HG02884 (cell line): ENCODE measurements around the gene KRTAP10-2.
"Not testable (repeated sequence)": the region's sequence is repeated elsewhere in the genome, so short reads cannot be mapped to it uniquely, and the experiment has no call there.

ENCODE experiments used
- ATAC-seq: cut with Tn5 transposase; IDR thresholded peaks from one replicate; pipeline ENCODE4 v1.9.1; 2021; ENCODE audit warnings: mild to moderate bottlenecking, moderate library complexity; ENCODE audit not compliant: unreplicated experiment

KRTAP10-2 gene

DNA sequence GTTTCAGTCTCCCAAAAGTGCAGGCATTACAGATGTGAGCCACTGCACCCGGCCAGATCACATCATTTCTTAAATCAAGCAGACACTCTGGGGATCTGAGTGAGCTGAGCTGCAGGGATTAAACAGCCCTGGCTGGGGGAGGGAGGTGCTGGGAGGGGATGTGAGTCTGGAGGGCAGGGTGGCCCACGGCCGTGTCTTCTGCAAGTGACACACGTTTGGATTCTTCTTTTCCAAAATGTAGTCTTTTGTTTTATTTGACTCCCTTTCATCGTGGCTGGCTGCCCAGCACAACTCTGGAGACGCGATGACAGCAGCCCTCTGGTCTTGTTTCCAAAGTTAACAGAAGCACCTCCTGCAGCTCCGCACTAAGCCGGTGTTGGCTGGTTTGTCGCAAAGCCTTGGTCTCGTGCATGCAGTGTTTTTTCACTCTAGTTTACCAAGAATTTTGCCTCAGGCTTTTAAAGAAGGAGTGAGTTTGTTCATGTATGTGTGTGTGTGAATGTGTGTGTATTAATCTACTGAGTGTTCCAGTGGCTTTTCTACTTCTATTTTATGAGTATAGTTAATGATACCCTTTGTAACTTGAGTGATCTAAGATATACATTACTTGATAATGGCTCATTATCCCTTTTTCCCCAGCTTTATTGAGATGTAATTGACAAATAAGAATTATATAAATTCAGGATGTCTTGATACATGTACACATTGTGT, 31.9 kb upstream of the KRTAP10-2 start:
- no peak for ATAC-seq

DNA sequence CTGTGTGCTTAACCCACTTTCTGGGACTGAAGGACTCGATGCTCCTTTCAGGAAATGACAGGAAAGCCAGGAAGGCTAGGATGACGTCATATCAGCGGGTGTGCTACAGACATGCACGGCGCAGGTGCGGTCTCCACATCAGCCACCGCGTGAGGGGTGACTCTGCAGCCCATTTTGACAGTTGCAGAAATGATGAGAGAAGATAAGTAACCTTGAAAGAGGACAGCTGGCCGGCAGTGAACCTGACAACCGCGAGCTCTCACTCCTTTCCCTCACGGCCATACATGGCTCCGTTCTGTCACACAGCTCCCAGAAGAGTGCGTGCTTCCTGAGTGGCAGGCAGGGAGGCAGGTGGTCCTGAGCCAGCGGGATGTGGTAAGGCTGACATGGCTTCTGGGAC, 30.8 kb upstream of the KRTAP10-2 start:
- ATAC-seq: no peak

DNA sequence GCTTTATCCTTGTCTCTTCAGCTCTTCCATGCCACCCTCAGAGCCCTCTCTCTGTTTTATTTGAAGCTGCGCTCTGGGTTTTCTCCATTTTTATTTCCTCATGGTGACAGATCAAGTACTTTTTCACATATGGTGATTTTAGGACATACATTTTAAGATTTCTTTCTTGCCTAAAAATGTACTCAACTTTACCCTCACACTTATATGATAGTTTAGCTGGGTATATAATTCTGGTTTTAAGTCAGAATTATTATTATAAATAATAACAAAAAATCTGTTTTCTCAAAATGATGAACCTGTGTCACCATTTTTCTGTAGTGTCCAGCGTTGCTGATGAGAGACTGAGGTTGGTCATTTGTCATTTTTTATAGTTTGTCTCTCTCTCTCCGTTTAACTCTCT, 29.9 kb upstream of the KRTAP10-2 start:
- no peak for ATAC-seq

DNA sequence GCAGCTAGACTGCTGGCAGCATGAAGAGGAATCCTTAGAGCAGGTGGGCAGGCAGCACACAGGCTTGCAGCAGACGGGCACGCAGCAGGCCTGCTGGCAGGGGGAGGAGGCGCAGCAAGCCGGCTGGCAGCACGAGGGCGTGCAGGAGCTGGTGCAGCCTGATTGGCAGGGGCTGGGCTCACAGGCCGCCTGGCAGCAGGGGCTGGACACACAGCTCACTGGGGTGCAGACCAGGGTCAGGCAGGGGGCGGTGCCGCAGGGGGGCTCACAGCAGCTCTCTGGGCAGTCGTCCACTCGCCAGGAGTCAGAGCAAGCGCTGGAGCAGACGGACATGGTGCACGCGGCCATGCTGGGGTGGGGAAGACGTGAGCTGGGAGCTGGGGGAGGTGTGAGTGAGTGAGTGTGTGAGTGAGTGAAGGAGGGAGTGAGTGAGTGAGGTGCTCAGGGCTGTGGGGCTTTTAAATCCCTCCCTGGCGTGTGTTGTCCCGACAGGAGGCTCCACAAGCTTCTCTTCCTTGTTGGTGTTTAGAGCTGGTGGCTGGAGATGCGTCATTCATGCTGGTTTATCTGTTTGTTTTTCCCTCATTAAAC, 29.0 kb upstream of the KRTAP10-2 start, which contains the start of gene KRTAP10-5:
KRTAP10-5 (minus strand) TSS at position 374 of the 591 bp plus-strand sequence; CDS start at position 348, 26 bp downstream.
- ATAC-seq: not testable (repeated sequence)

DNA sequence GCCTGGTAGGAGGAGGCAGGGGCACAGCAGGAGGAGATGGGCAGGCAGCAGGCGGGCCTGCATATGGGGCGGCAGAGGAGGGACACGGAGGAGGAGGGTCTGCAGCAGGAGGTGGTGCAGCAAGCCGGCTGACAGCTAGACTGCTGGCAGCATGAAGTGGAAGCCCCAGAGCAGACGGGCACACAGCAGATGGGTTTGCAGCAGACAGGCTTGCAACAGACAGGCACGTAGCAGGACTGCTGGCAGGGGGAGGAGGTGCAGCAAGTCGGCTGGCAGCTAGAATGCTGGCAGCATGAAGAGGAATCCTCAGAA, 28.5 kb upstream of the KRTAP10-2 start:
- no peak for ATAC-seq

DNA sequence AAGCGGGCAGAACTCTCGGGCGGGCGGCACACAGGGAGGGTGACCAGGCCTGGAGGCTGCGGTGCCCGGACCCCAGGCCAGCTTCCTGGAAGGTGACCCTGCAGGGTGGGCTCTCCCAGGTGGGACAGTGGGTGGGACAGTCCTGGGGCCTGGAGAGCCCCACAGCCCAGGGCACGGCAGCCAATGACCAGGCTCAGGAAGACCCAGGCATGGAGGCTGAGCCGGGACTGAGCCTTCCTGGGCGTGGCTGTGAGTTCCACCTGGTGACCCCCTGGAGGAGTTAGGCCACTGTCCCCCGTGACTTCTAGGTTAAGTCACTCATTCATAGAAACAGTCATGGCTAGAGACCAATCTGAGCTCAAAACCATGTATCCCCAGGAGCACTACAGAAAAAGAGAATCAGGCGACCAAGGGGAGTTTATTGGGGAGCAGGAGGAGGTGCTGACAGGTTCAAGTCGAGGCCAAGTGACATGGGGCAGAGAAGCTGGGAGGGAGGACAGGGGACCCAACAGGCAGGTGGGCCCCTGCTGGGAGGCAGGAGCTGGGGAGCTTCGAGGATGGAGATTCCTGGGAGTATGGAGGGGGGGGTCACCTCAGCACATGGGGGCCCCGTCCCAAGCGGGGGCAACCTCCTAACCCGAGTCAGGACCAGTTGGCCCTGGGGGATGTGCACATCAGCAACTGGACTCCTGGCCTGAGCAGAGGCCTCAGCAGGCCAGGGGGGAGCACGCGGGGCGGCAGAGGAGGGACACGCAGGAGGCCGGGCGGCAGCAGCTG, 27.9 kb upstream of the KRTAP10-2 start:
- no peak for ATAC-seq

DNA sequence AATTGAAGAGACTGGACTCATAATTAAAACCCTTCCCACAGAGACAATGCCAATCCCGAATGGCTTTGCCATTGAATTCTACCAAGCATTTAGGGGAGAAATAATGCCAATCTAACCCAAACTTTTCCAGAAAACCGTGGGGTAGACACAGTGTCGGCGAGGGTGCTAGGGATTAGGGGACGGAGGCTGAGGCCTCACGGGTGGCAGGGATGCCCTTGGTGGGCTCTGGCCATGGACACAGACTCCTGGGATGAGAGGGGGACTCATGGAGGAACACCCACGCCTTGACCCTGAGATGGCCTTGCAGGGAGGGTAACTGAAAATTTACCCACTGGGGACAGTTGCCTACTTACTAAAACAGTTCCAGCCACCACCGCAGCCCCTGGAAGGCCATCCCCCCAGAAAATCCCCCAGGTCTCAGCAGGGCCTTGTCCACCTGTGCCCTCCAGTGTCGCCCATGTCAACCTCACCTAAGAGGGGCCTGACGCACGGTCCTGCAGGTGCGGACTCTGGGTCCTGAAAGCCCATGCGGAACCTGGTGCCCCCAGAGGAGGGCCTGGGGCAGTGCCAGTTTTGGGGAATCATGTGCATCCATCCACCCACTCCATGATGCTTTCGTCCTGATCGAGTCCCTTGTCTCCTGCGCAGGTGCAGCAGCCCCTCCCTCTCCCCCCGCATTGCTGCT, 27.2 kb upstream of the KRTAP10-2 start:
- ATAC-seq: no peak

DNA sequence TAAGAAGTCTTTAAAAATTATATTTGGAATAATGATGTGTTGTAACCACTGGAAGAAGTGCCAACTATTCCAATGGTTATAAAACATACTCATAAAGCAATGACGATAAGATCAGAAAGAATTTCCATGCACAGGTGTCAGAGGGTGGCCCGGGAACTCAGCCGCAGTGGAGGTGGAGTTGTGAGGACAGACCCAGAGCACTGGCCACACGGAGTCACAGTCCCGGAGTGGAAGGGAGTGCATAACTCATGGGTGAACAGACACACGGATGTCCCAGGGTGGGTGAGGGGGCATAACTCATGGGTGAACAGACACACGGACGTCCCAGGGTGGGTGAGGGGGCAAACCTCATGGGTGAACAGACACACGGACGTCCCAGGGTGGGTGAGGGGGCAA, 24.7 kb upstream of the KRTAP10-2 start:
- ATAC-seq: no peak

DNA sequence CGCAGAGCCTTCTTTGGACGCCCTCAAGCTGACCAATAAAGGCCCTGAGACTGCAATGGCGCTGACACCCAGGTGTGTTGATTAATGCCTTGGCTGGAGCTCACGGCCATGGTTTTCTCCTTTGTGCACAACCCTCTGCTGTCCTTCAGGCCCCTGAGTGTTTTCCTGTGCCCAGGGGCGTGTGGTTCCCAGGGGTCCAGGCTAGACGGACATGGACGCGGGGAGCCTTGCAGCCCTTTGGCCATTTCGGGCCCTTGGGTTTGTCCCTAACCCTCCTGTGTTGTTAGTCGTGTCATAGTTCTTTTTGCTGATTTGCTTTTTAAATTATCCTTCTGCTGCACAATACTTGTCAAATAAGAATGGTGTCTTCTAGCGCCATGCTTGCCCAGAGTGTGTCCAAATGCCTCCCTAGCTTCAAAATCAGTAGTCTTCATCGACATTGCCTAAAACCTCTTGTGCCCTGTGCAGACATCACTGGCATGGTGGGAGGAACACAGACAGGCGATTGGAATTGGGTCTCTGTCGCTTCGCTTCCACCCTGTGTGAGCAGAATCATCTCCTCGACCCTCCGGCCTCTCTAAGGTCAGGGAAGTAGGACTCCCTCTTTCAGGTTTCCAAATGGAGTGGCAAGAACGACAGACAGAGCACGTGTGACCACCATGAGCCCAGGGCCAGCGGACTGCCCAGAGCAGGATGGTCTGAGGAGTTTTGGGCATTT, 24.2 kb upstream of the KRTAP10-2 start:
- ATAC-seq: no peak

DNA sequence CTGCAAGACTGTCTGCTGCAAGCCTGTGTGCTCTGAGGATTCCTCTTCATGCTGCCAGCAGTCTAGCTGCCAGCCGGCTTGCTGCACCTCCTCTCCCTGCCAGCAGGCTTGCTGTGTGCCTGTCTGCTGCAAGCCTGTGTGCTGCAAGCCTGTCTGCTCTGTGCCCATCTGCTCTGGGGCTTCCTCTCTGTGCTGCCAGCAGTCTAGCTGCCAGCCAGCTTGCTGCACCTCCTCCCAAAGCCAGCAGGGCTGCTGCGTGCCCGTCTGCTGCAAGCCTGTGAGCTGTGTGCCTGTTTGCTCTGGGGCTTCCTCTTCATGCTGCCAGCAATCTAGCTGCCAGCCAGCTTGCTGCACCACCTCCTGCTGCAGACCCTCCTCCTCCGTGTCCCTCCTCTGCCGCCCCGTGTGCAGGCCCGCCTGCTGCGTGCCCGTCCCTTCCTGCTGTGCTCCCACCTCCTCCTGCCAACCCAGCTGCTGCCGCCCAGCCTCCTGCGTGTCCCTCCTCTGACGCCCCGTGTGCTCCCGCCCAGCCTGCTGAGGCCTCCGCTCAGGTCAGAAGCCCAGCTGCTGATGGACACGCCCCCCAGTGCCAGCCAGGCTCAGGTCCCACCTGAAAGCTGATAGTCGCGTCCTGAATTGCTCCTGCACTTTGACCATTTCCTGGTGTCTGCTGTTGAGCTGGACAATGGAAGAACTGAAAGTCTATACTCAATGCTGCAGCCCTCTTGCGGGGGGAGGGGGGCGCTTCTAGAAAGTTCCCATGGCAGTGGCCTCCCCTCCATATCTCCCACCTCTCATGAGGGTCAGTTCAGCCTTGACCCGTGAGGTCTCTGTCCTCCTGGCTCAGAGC, 23.4 kb upstream of the KRTAP10-2 start:
- no peak for ATAC-seq

DNA sequence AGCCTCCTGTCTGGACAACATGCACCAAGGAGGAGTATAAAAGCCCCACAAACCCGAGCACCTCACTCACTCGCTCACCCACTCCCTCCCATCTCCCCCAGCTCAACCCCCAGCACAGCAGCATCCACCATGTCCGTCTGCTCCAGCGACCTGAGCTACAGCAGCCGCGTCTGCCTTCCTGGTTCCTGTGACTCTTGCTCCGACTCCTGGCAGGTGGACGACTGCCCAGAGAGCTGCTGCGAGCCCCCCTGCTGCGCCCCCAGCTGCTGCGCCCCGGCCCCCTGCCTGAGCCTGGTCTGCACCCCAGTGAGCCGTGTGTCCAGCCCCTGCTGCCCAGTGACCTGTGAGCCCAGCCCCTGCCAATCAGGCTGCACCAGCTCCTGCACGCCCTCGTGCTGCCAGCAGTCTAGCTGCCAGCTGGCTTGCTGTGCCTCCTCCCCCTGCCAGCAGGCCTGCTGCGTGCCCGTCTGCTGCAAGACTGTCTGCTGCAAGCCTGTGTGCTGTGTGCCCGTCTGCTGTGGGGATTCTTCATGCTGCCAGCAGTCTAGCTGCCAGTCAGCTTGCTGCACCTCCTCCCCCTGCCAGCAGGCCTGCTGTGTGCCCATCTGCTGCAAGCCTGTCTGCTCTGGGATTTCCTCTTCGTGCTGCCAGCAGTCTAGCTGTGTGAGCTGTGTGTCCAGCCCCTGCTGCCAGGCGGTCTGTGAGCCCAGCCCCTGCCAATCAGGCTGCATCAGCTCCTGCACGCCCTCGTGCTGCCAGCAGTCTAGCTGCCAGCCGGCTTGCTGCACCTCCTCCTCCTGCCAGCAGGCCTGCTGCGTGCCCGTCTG, 22.5 kb upstream of the KRTAP10-2 start, which contains the start of gene KRTAP10-4:
KRTAP10-4 (plus strand) TSS at position 100 of the 827 bp plus-strand sequence; CDS start at position 130, 30 bp downstream.
- not testable (repeated sequence) for ATAC-seq

DNA sequence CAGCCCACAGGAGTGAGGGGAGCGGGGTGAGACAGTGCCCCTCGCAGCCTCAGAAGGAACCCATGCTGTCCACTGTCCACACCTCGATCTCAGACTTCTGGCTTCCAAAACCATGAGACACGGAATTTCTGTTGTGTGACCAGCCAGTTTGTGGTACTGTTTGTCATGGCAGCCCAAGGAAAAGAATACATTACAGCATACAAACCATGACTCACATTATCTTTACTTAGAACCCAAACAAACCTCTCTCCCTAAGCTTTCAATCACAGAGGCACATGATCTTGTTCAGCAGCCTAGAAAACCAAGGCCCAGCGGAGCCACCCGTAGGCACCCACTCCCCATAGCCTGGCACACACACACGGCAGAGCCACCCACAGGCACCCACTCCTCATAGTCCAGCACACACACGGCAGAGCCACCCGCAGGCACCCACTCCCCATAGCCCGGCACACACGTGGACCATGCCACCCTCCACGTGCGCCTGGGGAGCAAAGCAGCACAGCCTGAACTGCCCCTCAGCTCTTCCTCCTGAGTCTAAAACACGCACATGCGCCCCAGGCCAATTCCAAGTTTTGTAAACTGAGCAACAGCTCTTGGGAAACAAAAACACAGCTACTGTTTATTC, 21.8 kb upstream of the KRTAP10-2 start:
- no peak for ATAC-seq

DNA sequence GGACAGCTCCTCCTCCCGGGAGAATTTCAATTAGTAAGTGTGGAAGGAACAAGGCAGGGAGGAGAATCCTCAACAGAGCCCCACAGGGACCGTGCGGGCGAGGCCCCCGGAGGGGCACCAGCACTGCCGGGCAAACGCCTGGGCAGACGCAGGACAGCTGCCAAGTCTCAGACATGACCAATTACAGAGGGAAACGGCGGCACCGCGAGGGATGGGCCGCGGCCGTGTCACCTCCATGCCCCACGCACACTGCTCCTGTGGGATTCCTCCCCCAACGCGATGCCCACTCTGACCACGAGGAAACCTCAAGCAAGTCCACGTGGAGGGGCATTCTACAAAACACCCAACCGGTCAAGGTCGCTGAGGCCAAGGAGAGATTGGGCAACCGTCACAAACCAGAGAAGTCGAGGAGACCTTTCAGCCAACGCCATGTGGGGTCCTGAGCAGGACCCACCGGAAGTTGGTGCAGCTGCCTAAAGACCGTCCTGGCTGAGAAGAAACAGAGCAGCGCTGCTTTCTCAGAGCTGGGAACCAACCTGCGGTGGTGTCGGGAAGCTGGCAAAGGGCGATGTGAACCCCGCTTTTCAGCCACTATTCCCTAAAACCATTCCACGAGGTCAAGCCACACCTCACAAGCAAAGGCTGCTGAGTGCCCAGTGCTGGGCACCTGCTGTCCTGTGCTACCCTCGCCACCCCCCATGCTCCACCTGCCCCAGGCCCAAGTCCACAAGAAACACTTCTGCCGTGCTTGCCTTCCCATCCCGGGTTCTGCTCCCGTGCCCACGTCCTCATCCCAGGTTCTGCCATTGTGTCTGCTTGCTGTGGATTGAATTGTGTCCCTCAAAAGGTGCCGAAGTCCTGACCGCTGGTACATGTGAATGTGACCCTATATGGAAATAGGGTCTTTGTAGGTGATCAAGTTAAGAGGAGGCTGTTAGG, 20.8 kb upstream of the KRTAP10-2 start:
- ATAC-seq: no peak

DNA sequence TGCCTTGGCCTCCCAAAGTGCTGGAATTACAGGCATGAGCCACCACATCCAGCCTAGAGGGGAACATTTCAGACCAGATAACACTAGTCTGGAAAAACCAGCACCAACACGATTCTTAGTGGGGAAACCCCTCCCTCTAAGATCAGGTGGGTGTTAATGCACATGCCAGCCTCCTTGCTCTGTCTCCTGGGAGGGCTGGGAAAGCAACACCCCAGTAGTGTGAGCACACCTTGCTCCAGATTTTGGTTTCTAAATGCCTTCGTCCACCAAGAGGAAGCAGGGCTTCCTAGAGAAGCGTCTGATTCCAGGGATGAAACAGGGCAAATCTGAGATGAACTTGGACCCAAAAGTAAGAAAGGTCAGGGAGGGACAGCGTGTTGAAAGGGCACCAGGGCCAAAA, 20.0 kb upstream of the KRTAP10-2 start:
- no peak for ATAC-seq

DNA sequence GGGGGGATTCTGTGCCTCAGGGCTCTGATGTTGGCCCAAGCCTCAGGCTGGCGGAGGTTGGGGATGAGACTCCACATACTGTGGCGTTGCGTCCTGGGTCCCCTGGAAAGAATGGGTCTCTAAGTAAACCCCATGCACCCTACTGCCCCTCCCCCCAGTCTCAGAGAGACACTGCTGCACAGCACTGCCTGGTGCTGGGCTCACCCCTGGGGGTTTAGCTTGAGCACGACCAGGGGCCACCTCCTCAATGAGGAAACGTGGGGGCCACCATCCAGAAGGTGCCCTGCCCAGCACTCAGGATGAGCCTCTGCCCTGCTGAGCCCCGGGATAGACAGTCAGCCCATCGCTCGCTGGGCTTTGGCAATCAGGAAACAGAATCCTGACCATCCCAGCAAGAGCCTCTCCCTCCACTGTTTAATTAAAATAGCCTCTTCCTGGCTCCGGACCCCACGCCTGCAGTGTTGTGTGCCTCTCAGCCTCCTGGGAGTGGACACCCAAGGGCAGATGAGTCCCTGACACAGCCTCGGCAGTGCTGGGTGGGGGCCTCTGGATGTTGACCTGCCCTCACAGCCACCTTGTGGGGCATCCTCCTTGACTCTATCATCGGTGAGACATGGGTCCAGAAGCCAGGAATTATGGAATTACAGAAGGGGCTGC, 18.7 kb upstream of the KRTAP10-2 start:
- no peak for ATAC-seq

DNA sequence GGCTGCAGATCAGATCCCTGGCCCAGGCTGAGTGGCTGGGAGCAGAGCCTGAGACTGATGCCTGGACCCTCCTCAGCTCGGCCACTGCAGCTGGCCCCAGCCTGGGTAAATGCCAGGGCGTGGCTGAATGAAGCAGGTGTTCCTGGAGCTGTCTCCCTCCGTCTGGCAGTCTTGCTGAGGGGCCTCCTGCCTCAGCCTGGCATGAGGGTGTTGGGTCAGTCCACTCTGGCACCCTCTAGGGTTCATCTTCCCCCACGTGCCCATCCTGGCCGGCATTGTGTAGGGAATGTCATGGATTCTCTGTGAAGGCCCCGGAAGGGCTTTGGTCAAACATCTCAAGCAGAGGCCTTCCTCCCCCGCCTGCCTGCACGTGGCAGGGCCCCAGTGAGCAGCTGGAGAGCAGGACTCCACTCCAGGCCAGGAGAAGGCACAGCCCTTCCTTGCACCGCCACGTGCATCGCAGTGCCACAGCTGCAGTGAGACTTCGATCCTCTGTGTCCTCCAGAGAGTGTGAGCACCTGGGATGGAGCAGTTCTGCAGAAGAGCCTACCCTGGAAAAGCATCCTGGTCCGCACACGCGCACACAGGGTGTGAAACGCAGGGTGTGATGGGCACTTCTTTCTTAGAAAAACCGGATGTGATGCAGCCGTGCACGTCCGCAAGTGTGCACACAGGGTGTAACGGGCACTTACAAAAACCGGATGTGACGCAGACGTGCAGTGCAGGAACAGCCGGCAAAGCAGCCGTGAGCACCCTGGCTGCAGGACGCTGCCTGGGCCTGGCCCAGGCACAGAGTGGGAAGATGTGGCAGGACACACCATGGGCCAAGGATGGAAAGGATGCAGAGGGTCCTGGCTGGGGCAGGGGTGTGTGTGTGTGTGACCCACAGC, 17.6 kb upstream of the KRTAP10-2 start:
- no peak for ATAC-seq
